ENCODE results near the gene SNX30.

DNA sequence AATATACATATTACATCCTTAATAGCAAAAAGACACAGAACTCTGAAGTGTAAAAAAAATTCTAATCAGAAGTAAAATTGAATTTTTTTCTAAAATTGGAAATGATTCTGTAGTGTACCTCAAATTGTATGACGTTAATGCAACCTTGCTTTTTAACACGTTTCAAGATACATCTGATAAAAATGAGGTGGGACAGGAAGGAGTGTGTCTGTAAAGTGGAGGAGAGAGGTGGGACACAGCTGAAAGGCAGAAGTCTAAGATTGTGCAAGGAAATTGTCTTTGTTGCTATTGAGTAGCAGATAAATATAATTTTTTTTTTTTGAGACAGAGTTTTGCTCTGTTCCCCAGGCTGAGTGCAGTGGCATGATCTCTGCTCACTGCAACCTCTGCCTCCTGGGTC, 15.7 kb upstream of the SNX30 start:
- TF ChIP-seq, protein P1, sequence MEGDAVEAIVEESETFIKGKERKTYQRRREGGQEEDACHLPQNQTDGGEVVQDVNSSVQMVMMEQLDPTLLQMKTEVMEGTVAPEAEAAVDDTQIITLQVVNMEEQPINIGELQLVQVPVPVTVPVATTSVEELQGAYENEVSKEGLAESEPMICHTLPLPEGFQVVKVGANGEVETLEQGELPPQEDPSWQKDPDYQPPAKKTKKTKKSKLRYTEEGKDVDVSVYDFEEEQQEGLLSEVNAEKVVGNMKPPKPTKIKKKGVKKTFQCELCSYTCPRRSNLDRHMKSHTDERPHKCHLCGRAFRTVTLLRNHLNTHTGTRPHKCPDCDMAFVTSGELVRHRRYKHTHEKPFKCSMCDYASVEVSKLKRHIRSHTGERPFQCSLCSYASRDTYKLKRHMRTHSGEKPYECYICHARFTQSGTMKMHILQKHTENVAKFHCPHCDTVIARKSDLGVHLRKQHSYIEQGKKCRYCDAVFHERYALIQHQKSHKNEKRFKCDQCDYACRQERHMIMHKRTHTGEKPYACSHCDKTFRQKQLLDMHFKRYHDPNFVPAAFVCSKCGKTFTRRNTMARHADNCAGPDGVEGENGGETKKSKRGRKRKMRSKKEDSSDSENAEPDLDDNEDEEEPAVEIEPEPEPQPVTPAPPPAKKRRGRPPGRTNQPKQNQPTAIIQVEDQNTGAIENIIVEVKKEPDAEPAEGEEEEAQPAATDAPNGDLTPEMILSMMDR (IDR thresholded peaks at IDR 0.05) = no peak
- no peak for TF ChIP-seq POLR2A (IDR thresholded peaks at IDR 0.05)
- TF ChIP-seq POLR2AphosphoS5 (IDR thresholded peaks at IDR 0.05) = no peak

All from sigmoid colon (tissue), 4 donors.